B cell (primary cell): ENCODE results near the gene HLA-DOB. TPM values are rescaled to one million over a fixed set of nuclear protein-coding genes. Genes with fewer than 3 reads are reported as not detected.

Experiments
- ATAC-seq: fragments of 200-7000 bp; cut with Tn5 transposase; one replicate; pipeline ENCODE4 v1.10.0; 2021; ENCODE audit warnings: low read depth, mild to moderate bottlenecking, moderate number of reproducible peaks, moderate library complexity
- CTCF ChIA-PET: fragments of 350-600 bp; sonication (Branson Sonifier 250); formaldehyde crosslinking; loops from one replicate; lab custom pipeline; 2021; ENCODE audit warnings: antibody characterized with exemption, inconsistent platforms; lab: Charles Lee
- POLR2A ChIA-PET: fragments of 350-600 bp; sonication (Branson Sonifier 250); formaldehyde crosslinking; loops from one replicate; lab custom pipeline; 2021; ENCODE audit warnings: antibody characterized with exemption; lab: Charles Lee
- DNase-seq: peaks from one replicate; pipeline ENCODE4 v3.0.0; 2013
- H2AFZ ChIP-seq: 2 replicates; pipeline ENCODE4 v1.6.1; 2012; ENCODE audit warnings: mild to moderate bottlenecking, low read depth, low read length; ENCODE audit not compliant: insufficient read depth, poor library complexity, severe bottlenecking
- H3K27ac ChIP-seq, 2 donors: 1 replicate in 1 of 2; 2 replicates in 1 of 2; pipeline ENCODE4 v1.5.1; 2012 to 2013; ENCODE audit warnings: low read length in 2 of 2, mild to moderate bottlenecking in 2 of 2, moderate library complexity in 1 of 2
- H3K27me3 ChIP-seq, 4 experiments: fragments of 200-600 bp in 1 of 4; sonication (generic) in 1 of 4; replicated peaks in 1 of 4; 1 replicate in 2 of 4; 2 replicates in 2 of 4; pipeline versions ENCODE4 v1.6.1 to v1.7.0; 2013 to 2016; ENCODE audit warnings: low read length in 3 of 4, mild to moderate bottlenecking in 2 of 4, mixed read lengths in 1 of 4, moderate library complexity in 1 of 4; ENCODE audit not compliant: insufficient read depth in 4 of 4, control insufficient read depth in 3 of 4; ENCODE audit errors: control extremely low read depth in 1 of 4
- H3K36me3 ChIP-seq, 2 experiments: replicated peaks in 1 of 2; 1 replicate in 1 of 2; 2 replicates in 1 of 2; pipeline versions ENCODE4 v1.6.1 to v1.7.1; 2013; ENCODE audit warnings: low read length in 1 of 2; ENCODE audit not compliant: insufficient read depth in 2 of 2, control insufficient read depth in 1 of 2; ENCODE audit errors: control extremely low read depth in 1 of 2, extremely low read depth in 1 of 2
- H3K4me1 ChIP-seq, 2 donors: fragments of 200-600 bp in 1 of 2; sonication (generic) in 1 of 2; 1 replicate in 1 of 2; 2 replicates in 1 of 2; pipeline versions ENCODE4 v1.5.1 to v1.6.1; 2013 to 2017; ENCODE audit warnings: low read length in 2 of 2; ENCODE audit not compliant: control insufficient read depth in 2 of 2, insufficient read depth in 2 of 2
- H3K4me2 ChIP-seq: replicated peaks from 2 replicates; pipeline ENCODE3; 2012; ENCODE audit warnings: mild to moderate bottlenecking, low read depth, low read length; ENCODE audit not compliant: poor library complexity, severe bottlenecking
- H3K4me3 ChIP-seq, 5 experiments: fragments of 200-600 bp in 1 of 5; sonication (generic) in 1 of 5; 1 replicate in 3 of 5; 2 replicates in 2 of 5; pipeline versions ENCODE4 v1.5.1 to v1.7.0; 2011 to 2016; ENCODE audit warnings: low read length in 4 of 5, mild to moderate bottlenecking in 4 of 5, low read depth in 2 of 5, control low read depth in 1 of 5, moderate library complexity in 1 of 5; ENCODE audit not compliant: insufficient read depth in 1 of 5; ENCODE audit errors: control extremely low read depth in 1 of 5, extremely low read depth in 1 of 5
- H3K79me2 ChIP-seq: fragments of 200-600 bp; sonication (generic); one replicate; pipeline ENCODE4 v1.6.0; 2016; ENCODE audit warnings: low read length; ENCODE audit not compliant: control insufficient read depth, insufficient read depth
- H3K9ac ChIP-seq: fragments of 200-600 bp; sonication (generic); 2 replicates; pipeline ENCODE4 v1.6.1; 2017; ENCODE audit warnings: mild to moderate bottlenecking, low read length, moderate library complexity
- H3K9me3 ChIP-seq, 3 donors: one replicate each; pipeline versions ENCODE4 v1.6.1 to v1.7.1; 2013; ENCODE audit warnings: low read length in 2 of 3; ENCODE audit not compliant: control insufficient read depth in 2 of 3, insufficient read depth in 1 of 3; ENCODE audit errors: control extremely low read depth in 1 of 3
- H4K20me1 ChIP-seq: 2 replicates; pipeline ENCODE4 v1.6.0; 2012; ENCODE audit warnings: mild to moderate bottlenecking, low read length; ENCODE audit not compliant: insufficient read depth, control insufficient read depth, poor library complexity, severe bottlenecking
- H3K27ac Mint-ChIP-seq: one replicate; pipeline ENCODE4 v1.8.0; 2021; ENCODE audit warnings: mixed read lengths
- H3K27me3 Mint-ChIP-seq: one replicate; pipeline ENCODE4 v1.8.0; 2021; ENCODE audit warnings: mixed read lengths
- H3K4me1 Mint-ChIP-seq: one replicate; pipeline ENCODE4 v1.8.0; 2021; ENCODE audit warnings: mixed read lengths
- H3K4me3 Mint-ChIP-seq: one replicate; pipeline ENCODE4 v1.8.0; 2021; ENCODE audit warnings: mixed read lengths
- H3K9me3 Mint-ChIP-seq: one replicate; pipeline ENCODE4 v1.8.0; 2022; ENCODE audit warnings: mixed read lengths; ENCODE audit not compliant: insufficient read depth
- CTCF ChIP-seq: fragments of 200-600 bp; IDR thresholded peaks from one replicate; pipeline ENCODE4 v1.8.0; 2022; ENCODE audit warnings: antibody characterized with exemption, mild to moderate bottlenecking
- EZH2 ChIP-seq: IDR thresholded peaks from 2 replicates; pipeline ENCODE4 v1.6.1; 2012; ENCODE audit warnings: borderline replicate concordance, low read depth, mild to moderate bottlenecking, moderate library complexity, low read length; ENCODE audit not compliant: insufficient read depth, poor library complexity, severe bottlenecking
- WGBS: methylation state at CpG from one replicate; pipeline ENCODE4 v1.1.5; 2013; ENCODE audit warnings: missing lambda C conversion rate; ENCODE audit not compliant: insufficient coverage; 5-methylcytosine and 5-hydroxymethylcytosine counted together
- intact Hi-C: fragments of 100-400 bp; cut with micrococcal nuclease; formaldehyde crosslinking; loops from one replicate; pipeline ENCODE4 v1.10.0; 2022
- polyA plus RNA-seq: library from polyadenylated mRNA; depleted of rRNA; stranded (reverse); fragments of >200 nt; gene quantifications from 2 replicates; pipeline ENCODE4 v1.2.3, GENCODE V29; 2012
- total RNA-seq, 2 donors: library from RNA; stranded (reverse); fragments of 120-200 nt in 1 of 2; gene quantifications; 1 replicate in 1 of 2; 2 replicates in 1 of 2; pipeline versions ENCODE4 v1.2.3 to v1.2.4, GENCODE V29; 2013 to 2022

Gene HLA-DOB
- total and polyA plus RNA-seq, 2 donors (not counting 1 experiment from before 2014, with no cell fraction given), result 109 to 231 TPM

GRCh38 chr6:32862725-32863124, 45.9 kb upstream of the HLA-DOB start:
- Histone ChIP-seq H3K27me3 (no peaks in the 10 kb centered on the region), H3K9ac (no peak overlapping the region), H3K4me1 (peaks cover 32 to 40% of the 10 kb centered on the region in 2 donors), H3K4me3 (no peak overlapping the region), H3K9me3 (no peaks in the 10 kb centered on the region), H4K20me1 (no peaks in the 10 kb centered on the region), H3K4me2 (no peak overlapping the region), H3K36me3 (peaks cover 21 to 43% of the 10 kb centered on the region in 2 experiments), H3K79me2 (peaks cover 26% of the 10 kb centered on the region), H3K27ac (no peak overlapping the region), H2AFZ (no peak overlapping the region)
- no CpG with 5 or more reads among the region's 3 CpGs for WGBS
- H3K27ac Mint-ChIP-seq, result no peak overlapping the region
- no peak overlapping the region for H3K4me3 Mint-ChIP-seq
- H3K9me3 Mint-ChIP-seq, result no peaks in the 10 kb centered on the region
- no peak for DNase-seq
- intact Hi-C loops, result no loop called here
- ChIA-PET POLR2A (interaction anchor here (1.1 to 1.2 kb wide), 2 partner anchors 24 to 109 kb away, joined by 3 read pairs; partner anchors contain the start of gene TAP2), CTCF (interaction anchor here (1.0 to 2.1 kb wide), 2 partner anchors 8 to 24 kb away, joined by 8 to 11 read pairs; partner anchors contain the start of genes PSMB9, TAP1 and TAP2)
- H3K4me1 Mint-ChIP-seq, result peaks cover 57% of the 10 kb centered on the region
- ATAC-seq, result no peak
- TF ChIP-seq CTCF (no peak), EZH2 (no peak)
- no peaks in the 10 kb centered on the region for H3K27me3 Mint-ChIP-seq

GRCh38 chr6:32860674-32861073, 43.9 kb upstream of the HLA-DOB start:
- H2AFZ ChIP-seq, result no peak overlapping the region
- TF ChIP-seq EZH2, result no peak
- no peak for TF ChIP-seq CTCF
- H3K4me3 ChIP-seq, result no peak overlapping the region
- ATAC-seq, result no peak
- Mint-ChIP-seq H3K4me3 (no peak overlapping the region), H3K27me3 (no peaks in the 10 kb centered on the region), H3K9me3 (no peaks in the 10 kb centered on the region), H3K4me1 (peaks cover 54% of the 10 kb centered on the region), H3K27ac (peak overlapping the region; percentile 39)
- H3K9me3 ChIP-seq, result no peaks in the 10 kb centered on the region
- CTCF ChIA-PET, result interaction anchor here (0.8 to 8.1 kb wide), 5 partner anchors 7 to 22 kb away, joined by 3 to 359 read pairs (median 4); partner anchors contain the start of genes PSMB8 and TAP2
- WGBS, result no CpG with 5 or more reads among the region's 1 CpG
- H3K4me2 ChIP-seq, result no peak overlapping the region
- POLR2A ChIA-PET, result interaction anchor here (1.5 kb wide), 1 partner anchor 22 kb away, joined by 3 read pairs; the partner anchor contains the start of gene TAP2
- DNase-seq, result no peak
- peaks cover 24 to 63% of the 10 kb centered on the region in 2 experiments for H3K36me3 ChIP-seq
- H4K20me1 ChIP-seq, result no peaks in the 10 kb centered on the region
- peaks cover 21 to 32% of the 10 kb centered on the region in 2 donors for H3K4me1 ChIP-seq
- peak overlapping the region in 1 of 2 donors; percentile 17 for H3K27ac ChIP-seq
- peaks cover 46% of the 10 kb centered on the region for H3K79me2 ChIP-seq
- no peaks in the 10 kb centered on the region for H3K27me3 ChIP-seq
- intact Hi-C loops, result no loop called here
- H3K9ac ChIP-seq, result no peak overlapping the region
